ENCODE results near the gene ICOS. TPM values are rescaled to one million over a fixed set of nuclear protein-coding genes. Genes with fewer than 3 reads are reported as not detected.
"Not testable (repeated sequence)": the region's sequence is repeated elsewhere in the genome, so short reads cannot be mapped to it uniquely, and the experiment has no call there.

Gene ICOS
- total and polyA plus RNA-seq, 2 experiments from 2014 or later: 0.10 TPM; not detected in 1

DNA sequence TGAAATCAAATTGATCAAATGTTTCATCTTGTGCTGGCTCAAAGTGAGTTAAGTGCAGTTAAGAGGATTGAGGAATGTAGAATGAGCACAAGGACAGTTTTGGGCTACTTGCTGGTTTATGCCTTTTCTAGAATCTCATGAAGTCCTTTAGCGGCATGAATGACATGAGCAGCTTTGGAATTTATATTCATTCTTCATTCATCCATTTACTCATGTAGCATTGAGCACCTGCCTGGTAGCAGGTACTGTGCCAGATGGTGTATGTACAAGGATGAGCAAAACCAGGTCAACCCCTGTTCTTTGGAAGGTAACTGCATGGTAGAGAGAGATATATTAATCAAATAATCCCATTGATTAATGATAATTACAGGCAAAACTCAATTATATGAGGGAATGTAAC is 1.2 kb downstream of the ICOS start:
- Histone ChIP-seq H3K27ac (no peak overlapping the region), H4K20me1 (ENCODE audit: insufficient read depth, poor library complexity, severe bottlenecking) (no peaks in the 10 kb centered on the region), H2AFZ (no peak overlapping the region), H3K9me2 (replicated peaks; ENCODE audit: insufficient read depth) (no peaks in the 10 kb centered on the region), H3K27me3 (no peaks in the 10 kb centered on the region), H3K4me1 (ENCODE audit: insufficient read depth) (no peaks in the 10 kb centered on the region), H3K36me3 (replicated peaks; ENCODE audit: insufficient read depth, low read depth) (no peaks in the 10 kb centered on the region), H3K9me3 (ENCODE audit: low read depth) (no peaks in the 10 kb centered on the region), H3K4me2 (no peak overlapping the region), H3K4me3 (no peak overlapping the region), H3K79me2 (no peaks in the 10 kb centered on the region)
- WGBS (ENCODE audit: low lambda C conversion rate, missing lambda C conversion rate): 92% methylated on average over 1 of the region's 1 CpG
- no peak for DNase-seq (ENCODE audit: low spot score)
- TF ChIP-seq EZH2phosphoT487 (IDR thresholded peaks at IDR 0.05; ENCODE audit: low read depth, severe bottlenecking, unreplicated experiment) (no peak), EZH2 (IDR thresholded peaks at IDR 0.05; ENCODE audit: borderline replicate concordance) (no peak)

DNA sequence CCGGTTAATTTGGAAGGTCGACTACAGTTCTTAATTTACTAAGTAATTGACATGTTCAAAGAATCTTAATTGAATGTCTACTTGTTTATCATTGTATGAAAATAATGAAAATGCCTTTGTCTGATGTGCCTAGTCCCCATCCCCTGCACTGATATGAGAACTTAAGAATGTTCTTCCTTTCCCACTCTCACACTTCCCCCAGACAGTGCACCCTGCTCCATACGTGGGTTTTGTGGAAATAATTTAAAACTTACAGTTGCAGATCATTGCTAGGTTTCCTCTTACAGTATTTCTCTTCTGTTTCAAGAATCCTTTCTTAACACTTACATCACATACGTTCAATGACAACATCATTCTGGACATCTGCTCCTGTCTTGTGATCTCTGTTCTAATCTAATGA is 3.5 kb downstream of the ICOS start:
- WGBS (ENCODE audit: low lambda C conversion rate, missing lambda C conversion rate): 85% methylated on average over 4 of the region's 4 CpGs
- TF ChIP-seq, protein P1, sequence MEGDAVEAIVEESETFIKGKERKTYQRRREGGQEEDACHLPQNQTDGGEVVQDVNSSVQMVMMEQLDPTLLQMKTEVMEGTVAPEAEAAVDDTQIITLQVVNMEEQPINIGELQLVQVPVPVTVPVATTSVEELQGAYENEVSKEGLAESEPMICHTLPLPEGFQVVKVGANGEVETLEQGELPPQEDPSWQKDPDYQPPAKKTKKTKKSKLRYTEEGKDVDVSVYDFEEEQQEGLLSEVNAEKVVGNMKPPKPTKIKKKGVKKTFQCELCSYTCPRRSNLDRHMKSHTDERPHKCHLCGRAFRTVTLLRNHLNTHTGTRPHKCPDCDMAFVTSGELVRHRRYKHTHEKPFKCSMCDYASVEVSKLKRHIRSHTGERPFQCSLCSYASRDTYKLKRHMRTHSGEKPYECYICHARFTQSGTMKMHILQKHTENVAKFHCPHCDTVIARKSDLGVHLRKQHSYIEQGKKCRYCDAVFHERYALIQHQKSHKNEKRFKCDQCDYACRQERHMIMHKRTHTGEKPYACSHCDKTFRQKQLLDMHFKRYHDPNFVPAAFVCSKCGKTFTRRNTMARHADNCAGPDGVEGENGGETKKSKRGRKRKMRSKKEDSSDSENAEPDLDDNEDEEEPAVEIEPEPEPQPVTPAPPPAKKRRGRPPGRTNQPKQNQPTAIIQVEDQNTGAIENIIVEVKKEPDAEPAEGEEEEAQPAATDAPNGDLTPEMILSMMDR (IDR thresholded peaks at IDR 0.05; ENCODE audit: poor library complexity): no peak
- TF ChIP-seq EZH2phosphoT487 (IDR thresholded peaks at IDR 0.05; ENCODE audit: low read depth, severe bottlenecking, unreplicated experiment) (no peak), EZH2 (IDR thresholded peaks at IDR 0.05; ENCODE audit: borderline replicate concordance) (no peak)
- Histone ChIP-seq H3K27ac (no peak overlapping the region), H3K4me3 (no peak overlapping the region), H3K9me2 (replicated peaks; ENCODE audit: insufficient read depth) (no peaks in the 10 kb centered on the region), H2AFZ (no peak overlapping the region), H3K27me3 (no peaks in the 10 kb centered on the region), H3K36me3 (replicated peaks; ENCODE audit: insufficient read depth, low read depth) (no peaks in the 10 kb centered on the region), H3K79me2 (no peaks in the 10 kb centered on the region), H3K4me1 (ENCODE audit: insufficient read depth) (no peaks in the 10 kb centered on the region), H3K4me2 (no peak overlapping the region), H4K20me1 (ENCODE audit: insufficient read depth, poor library complexity, severe bottlenecking) (no peaks in the 10 kb centered on the region), H3K9me3 (ENCODE audit: low read depth) (no peaks in the 10 kb centered on the region)
- DNase-seq (ENCODE audit: low spot score): no peak

DNA sequence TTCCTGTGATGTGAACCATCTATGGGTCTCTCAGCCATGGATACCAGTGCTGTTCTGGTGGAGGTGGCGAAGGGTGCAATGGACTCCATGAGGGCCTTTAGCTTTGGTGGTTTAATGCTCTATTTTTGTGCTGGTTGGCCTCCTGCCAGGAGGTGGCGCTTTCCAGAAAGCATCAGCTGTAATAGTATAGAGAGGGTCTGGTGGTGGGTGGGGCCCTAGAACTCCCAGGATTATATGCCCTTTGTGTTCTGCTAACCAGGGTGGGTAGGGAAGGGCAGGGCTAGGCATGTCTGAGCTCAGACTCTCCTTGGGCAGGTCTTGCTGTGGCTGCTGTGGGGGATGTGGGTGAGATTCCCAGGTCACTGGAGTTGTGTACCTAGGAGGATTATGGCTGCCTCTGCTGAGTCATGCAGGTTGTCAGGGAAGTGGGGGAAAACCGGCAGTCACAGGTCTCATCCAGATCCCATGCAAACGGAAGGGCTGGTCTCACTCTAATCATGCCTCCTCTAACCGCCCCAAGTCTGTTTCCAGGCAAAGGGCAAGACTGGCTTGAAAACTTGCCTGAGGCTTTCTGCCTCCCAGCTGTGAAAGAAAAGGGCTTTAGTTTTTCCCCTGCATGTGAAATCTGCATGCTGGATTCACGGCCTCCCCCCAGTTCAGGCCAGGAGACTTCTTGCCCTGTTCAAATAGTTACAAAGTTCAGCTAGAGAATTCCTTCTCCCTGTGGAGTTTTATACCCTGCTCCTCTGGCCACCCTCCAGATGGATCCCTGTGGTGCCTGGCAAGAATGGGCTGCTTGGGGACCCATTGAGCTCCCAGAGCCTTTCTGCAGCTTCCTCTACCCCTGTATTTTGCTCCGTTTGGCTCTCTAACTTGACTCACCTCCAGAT is 7.2 kb downstream of the ICOS start:
- not testable (repeated sequence) for H3K27ac ChIP-seq; H3K27me3 ChIP-seq; H3K9me2 ChIP-seq (replicated peaks; ENCODE audit: insufficient read depth); H3K4me1 ChIP-seq (ENCODE audit: insufficient read depth); H2AFZ ChIP-seq; H3K9me3 ChIP-seq (ENCODE audit: low read depth); DNase-seq (ENCODE audit: low spot score); H3K79me2 ChIP-seq; H4K20me1 ChIP-seq (ENCODE audit: insufficient read depth, poor library complexity, severe bottlenecking); H3K4me2 ChIP-seq; H3K36me3 ChIP-seq (replicated peaks; ENCODE audit: insufficient read depth, low read depth); H3K4me3 ChIP-seq
- whole genome bisulfite sequencing (ENCODE audit: low lambda C conversion rate, missing lambda C conversion rate): 92% methylated on average over 7 of the region's 7 CpGs

DNA sequence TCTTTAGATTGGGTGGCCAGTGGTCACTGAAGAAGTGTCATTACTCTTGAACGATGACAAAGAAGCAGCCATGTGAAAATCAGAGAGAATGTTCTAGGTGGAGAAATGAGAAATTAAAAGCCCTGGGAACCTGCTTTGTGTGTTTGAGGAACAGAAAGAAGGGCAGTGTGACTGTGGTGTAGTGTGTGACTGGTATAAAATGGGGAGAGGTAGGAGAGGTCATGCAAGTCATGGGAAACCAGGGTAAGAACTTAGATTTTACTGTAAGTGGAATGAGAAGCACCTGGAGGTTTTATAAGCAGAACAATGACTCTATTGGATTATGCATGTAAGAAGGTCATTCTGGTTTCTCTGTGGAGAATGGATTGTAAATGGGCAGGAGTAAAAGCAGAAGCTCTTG is 12.2 kb downstream of the ICOS start:
- H3K27me3 ChIP-seq: no peaks in the 10 kb centered on the region
- H3K4me3 ChIP-seq: no peak overlapping the region
- no peaks in the 10 kb centered on the region for H3K4me1 ChIP-seq (ENCODE audit: insufficient read depth)
- DNase-seq (ENCODE audit: low spot score): no peak
- H3K9me2 ChIP-seq (replicated peaks; ENCODE audit: insufficient read depth): no peaks in the 10 kb centered on the region
- H3K79me2 ChIP-seq: no peaks in the 10 kb centered on the region
- no peak overlapping the region for H3K4me2 ChIP-seq
- H2AFZ ChIP-seq: no peak overlapping the region
- TF ChIP-seq, protein P1 (IDR thresholded peaks at IDR 0.05; ENCODE audit: poor library complexity): no peak
- TF ChIP-seq EZH2phosphoT487 (IDR thresholded peaks at IDR 0.05; ENCODE audit: low read depth, severe bottlenecking, unreplicated experiment): no peak
- no peak for TF ChIP-seq EZH2 (IDR thresholded peaks at IDR 0.05; ENCODE audit: borderline replicate concordance)
- H3K27ac ChIP-seq: no peak overlapping the region
- WGBS (ENCODE audit: low lambda C conversion rate, missing lambda C conversion rate): 76% methylated on average over 1 of the region's 1 CpG
- H3K9me3 ChIP-seq (ENCODE audit: low read depth): no peaks in the 10 kb centered on the region
- no peaks in the 10 kb centered on the region for H4K20me1 ChIP-seq (ENCODE audit: insufficient read depth, poor library complexity, severe bottlenecking)
- H3K36me3 ChIP-seq (replicated peaks; ENCODE audit: insufficient read depth, low read depth): no peaks in the 10 kb centered on the region

Measured in hepatocyte (in vitro differentiated cells).